ENCODE measurements around the gene DLGAP1. TPM values are rescaled to one million over a fixed set of nuclear protein-coding genes. Genes with fewer than 3 reads are reported as not detected.

DLGAP1 gene
- total and polyA plus RNA-seq, 3 donors from 2014 or later = 18.6 to 93.8 (median 69.1) TPM

DNA sequence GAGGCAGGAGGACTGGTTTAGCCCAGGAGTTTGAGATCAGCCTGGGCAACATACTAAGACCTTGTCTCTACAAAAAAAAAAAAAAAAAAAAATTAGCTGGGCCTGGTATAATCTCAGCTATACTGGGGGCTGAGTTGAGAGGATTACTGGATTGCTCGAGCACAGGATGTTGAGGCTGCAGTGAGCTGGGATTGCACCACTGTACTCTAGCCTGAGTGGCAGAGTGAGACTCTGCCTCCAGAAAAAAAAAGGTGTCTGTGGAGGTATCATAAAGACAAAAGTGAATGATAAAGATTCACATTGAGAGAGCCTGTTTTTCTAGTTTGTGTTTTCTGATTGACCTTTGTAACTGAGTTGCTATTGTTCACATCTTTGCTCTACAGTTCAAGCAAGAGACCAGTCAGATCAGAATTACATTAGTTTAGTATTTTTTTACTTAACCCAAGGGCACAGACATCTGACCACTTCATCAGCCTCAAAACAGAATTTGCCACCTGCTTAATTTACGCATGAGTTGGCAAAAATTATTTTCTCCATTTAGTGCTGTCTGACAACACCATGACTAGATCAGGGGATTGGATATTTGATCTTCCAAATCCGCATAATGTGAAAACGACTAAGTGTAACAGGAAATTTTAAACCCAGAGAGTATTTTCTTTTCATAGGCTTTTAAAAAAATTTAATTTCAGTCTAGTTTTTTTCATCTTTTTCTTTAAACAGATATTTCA, 734.1 kb downstream of the DLGAP1 start:
- peaks cover 16% of the 10 kb centered on the region for H3K4me1 ChIP-seq
- no peaks in the 10 kb centered on the region for H3K27me3 ChIP-seq
- intact Hi-C loops (cut with DNase I; ENCODE audit: low total_unique reads) = no loop called here
- TF ChIP-seq, protein P1, sequence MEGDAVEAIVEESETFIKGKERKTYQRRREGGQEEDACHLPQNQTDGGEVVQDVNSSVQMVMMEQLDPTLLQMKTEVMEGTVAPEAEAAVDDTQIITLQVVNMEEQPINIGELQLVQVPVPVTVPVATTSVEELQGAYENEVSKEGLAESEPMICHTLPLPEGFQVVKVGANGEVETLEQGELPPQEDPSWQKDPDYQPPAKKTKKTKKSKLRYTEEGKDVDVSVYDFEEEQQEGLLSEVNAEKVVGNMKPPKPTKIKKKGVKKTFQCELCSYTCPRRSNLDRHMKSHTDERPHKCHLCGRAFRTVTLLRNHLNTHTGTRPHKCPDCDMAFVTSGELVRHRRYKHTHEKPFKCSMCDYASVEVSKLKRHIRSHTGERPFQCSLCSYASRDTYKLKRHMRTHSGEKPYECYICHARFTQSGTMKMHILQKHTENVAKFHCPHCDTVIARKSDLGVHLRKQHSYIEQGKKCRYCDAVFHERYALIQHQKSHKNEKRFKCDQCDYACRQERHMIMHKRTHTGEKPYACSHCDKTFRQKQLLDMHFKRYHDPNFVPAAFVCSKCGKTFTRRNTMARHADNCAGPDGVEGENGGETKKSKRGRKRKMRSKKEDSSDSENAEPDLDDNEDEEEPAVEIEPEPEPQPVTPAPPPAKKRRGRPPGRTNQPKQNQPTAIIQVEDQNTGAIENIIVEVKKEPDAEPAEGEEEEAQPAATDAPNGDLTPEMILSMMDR (IDR thresholded peaks at IDR 0.05) = no peak
- no peak for TF ChIP-seq POLR2A (IDR thresholded peaks at IDR 0.05)
- no peak overlapping the region for H3K4me3 ChIP-seq
- DNase-seq = no peak
- H3K9me3 ChIP-seq = no peaks in the 10 kb centered on the region
- no peak overlapping the region for H3K27ac ChIP-seq
- WGBS, 2 donors = 85 to 94% methylated on average over 4 of the region's 4 CpGs
- H3K36me3 ChIP-seq (ENCODE audit: low read depth, missing control alignments) = no peaks in the 10 kb centered on the region

DNA sequence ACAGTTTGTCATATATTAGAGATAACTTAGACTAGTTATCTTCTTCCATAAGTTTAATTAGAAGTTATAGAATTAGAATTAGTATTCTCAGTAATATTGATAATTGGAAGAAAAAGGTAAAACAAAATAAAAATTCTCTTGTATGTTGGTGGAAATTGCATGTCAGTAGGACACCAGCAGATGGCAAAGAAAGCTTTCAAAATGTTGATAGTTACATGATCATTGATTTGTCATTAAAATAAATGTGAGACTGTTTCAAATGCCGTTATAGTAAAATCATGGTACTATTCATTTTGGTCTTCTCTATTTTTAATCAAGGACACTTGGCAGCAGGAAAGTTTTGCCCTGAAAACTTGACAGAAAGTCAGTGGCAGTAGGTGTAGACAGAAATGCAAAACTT, 734.9 kb downstream of the DLGAP1 start:
- Histone ChIP-seq H3K36me3 (ENCODE audit: low read depth, missing control alignments) (no peaks in the 10 kb centered on the region), H3K9me3 (no peaks in the 10 kb centered on the region), H3K27me3 (no peaks in the 10 kb centered on the region), H3K4me1 (peaks cover 16% of the 10 kb centered on the region), H3K27ac (no peak overlapping the region), H3K4me3 (no peak overlapping the region)
- TF ChIP-seq, protein P1 (IDR thresholded peaks at IDR 0.05) = no peak
- no peak for TF ChIP-seq POLR2A (IDR thresholded peaks at IDR 0.05)
- intact Hi-C loops (cut with DNase I; ENCODE audit: low total_unique reads) = no loop called here
- 73 to 77% methylated on average over 1 of the region's 1 CpG for WGBS, 2 donors
- DNase-seq = no peak

DNA sequence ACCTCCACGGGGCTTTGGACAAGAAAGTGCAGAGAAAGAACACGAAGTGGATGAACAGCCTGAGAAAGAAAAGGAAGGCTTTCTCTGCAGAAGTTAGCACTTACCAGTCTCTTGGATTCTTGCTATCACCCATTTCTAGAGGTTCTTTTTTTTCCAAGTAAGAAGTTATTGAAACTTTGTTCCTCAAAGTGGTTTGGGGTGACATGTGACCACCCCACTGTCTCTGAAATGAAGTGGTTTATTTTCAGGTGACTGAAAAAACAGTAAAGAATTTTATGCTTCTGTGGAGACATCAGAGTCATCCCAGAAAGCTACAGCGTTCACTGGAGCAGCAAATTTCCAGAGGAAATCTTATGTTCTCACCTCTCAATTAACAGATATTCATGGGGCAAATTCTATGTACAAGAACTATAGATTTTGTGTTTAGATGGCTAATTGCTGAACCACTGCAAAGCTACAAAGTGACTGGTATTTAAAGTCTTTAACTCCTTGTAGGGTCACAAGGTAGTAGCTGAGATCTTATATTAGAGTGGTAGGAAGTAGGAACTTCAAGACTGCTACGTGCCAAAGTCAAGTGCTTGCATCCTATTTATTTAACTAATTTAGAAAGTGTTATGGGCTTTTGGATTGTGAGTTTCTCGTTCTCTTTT, 737.6 kb downstream of the DLGAP1 start:
- no peaks in the 10 kb centered on the region for H3K36me3 ChIP-seq (ENCODE audit: low read depth, missing control alignments)
- intact Hi-C loops (cut with DNase I; ENCODE audit: low total_unique reads) = no loop called here
- no peak for TF ChIP-seq POLR2A (IDR thresholded peaks at IDR 0.05)
- TF ChIP-seq, protein P1 (IDR thresholded peaks at IDR 0.05) = no peak

DNA sequence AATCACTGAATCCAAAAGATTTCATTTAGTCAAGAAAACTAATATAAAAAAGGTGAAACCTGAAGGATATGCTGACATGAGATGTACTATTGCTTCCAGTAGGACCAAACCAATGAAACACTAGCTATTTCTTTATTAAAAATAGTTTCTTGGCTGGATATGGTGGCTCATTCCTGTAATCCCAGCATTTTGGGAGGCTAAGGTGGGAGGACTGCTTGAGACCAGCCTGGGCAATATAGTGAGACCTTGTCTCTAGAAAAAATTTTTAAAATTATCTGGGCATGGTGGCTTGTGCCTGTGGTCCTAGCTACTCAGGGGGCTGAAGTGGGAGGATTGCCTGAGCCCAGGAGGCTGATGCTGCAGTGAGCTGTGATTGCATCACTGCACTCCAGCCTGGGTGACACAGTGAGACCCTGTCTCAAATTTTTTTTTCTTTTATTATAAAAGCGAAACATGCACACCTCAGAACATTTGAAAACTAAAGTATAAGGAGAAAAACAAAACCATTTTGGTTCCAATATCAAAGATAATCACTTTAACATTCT, 738.9 kb downstream of the DLGAP1 start:
- Histone ChIP-seq H3K36me3 (ENCODE audit: low read depth, missing control alignments) (no peaks in the 10 kb centered on the region), H3K4me1 (peaks cover 28% of the 10 kb centered on the region), H3K27me3 (no peaks in the 10 kb centered on the region), H3K4me3 (no peak overlapping the region), H3K9me3 (no peaks in the 10 kb centered on the region), H3K27ac (no peak overlapping the region)
- DNase-seq = no peak
- WGBS, 2 donors = 86 to 95% methylated on average over 1 of the region's 1 CpG
- intact Hi-C loops (cut with DNase I; ENCODE audit: low total_unique reads) = no loop called here
- TF ChIP-seq, protein P1 (IDR thresholded peaks at IDR 0.05) = no peak
- no peak for TF ChIP-seq POLR2A (IDR thresholded peaks at IDR 0.05)

More for the DNA sequence above, 737.6 kb downstream of the DLGAP1 start:
- DNase-seq = no peak
- no peak overlapping the region for H3K4me3 ChIP-seq
- H3K27ac ChIP-seq = no peak overlapping the region
- WGBS, 2 donors = 80 to 84% methylated on average over 5 of the region's 5 CpGs
- H3K27me3 ChIP-seq = no peaks in the 10 kb centered on the region
- H3K4me1 ChIP-seq = peaks cover 15% of the 10 kb centered on the region
- H3K9me3 ChIP-seq = no peaks in the 10 kb centered on the region

Data from testis (tissue), 3 donors.